Umbilical cord (tissue), 2 donors: ENCODE data around the gene CTDSP1. TPM values are rescaled to one million over a fixed set of nuclear protein-coding genes. Genes with fewer than 3 reads are reported as not detected.
A peak's percentile ranks its signal among the peaks of the same experiment; 100 is the strongest.

Experiments used
- DNase-seq: peaks from one replicate; pipeline ENCODE4 v3.0.0-alpha.2; 2015; ENCODE audit warnings: low spot score
- total RNA-seq: library from RNA; depleted of rRNA; stranded (reverse); fragments of >200 nt; gene quantifications from one replicate; pipeline ENCODE4 v1.2.3, GENCODE V29; 2014; ENCODE audit warnings: low replicate concordance; ENCODE audit not compliant: insufficient read depth

The CTDSP1 gene
- total RNA-seq, 1 donor from 2014 or later, result 74.2 TPM

- DNase-seq, result no peak
Observed at GRCh38 chr2:218425531-218425930, 25.9 kb downstream of the CTDSP1 start.

- no peak for DNase-seq
Observed at GRCh38 chr2:218427741-218428140, 28.1 kb downstream of the CTDSP1 start.

- no peak for DNase-seq
Observed at GRCh38 chr2:218428846-218429558, 29.3 kb downstream of the CTDSP1 start.

GRCh38 chr2:218429911-218430692 lies 30.4 kb downstream of the CTDSP1 start:
- DNase-seq, result no peak

GRCh38 chr2:218430721-218431120 lies 31.1 kb downstream of the CTDSP1 start:
- DNase-seq, result no peak

GRCh38 chr2:218431878-218432277 lies 32.2 kb downstream of the CTDSP1 start:
- no peak for DNase-seq

GRCh38 chr2:218432676-218433365 lies 33.2 kb downstream of the CTDSP1 start:
- DNase-seq, result no peak

GRCh38 chr2:218434456-218434855 lies 34.8 kb downstream of the CTDSP1 start:
- DNase-seq, result no peak

GRCh38 chr2:218435003-218435982 lies 35.6 kb downstream of the CTDSP1 start:
- no peak for DNase-seq

GRCh38 chr2:218436992-218437391 lies 37.3 kb downstream of the CTDSP1 start:
- DNase-seq, result no peak

GRCh38 chr2:218437969-218438368 lies 38.3 kb downstream of the CTDSP1 start:
- DNase-seq, result no peak

- peak; percentile 84 for DNase-seq
Observed at GRCh38 chr2:218438596-218438995, 38.9 kb downstream of the CTDSP1 start.

- no peak for DNase-seq
Observed at GRCh38 chr2:218444692-218445357, 45.2 kb downstream of the CTDSP1 start.

GRCh38 chr2:218445602-218446001 lies 45.9 kb downstream of the CTDSP1 start:
- DNase-seq, result no peak

GRCh38 chr2:218446547-218446946 lies 46.9 kb downstream of the CTDSP1 start:
- no peak for DNase-seq

- no peak for DNase-seq
Observed at GRCh38 chr2:218447072-218447471, 47.4 kb downstream of the CTDSP1 start.

- DNase-seq, result no peak
Observed at GRCh38 chr2:218448934-218449333, 49.3 kb downstream of the CTDSP1 start.

- no peak for DNase-seq
Observed at GRCh38 chr2:218452079-218452478, 52.4 kb downstream of the CTDSP1 start.
